ENCODE measurements around the gene PPP1R9B. TPM values are rescaled to one million over a fixed set of nuclear protein-coding genes. Genes with fewer than 3 reads are reported as not detected.

PPP1R9B gene
- total RNA-seq, 1 donor from 2014 or later = 35.2 TPM

GRCh38 chr17:50144845-50145531 is 5.5 kb downstream of the PPP1R9B start:
- Histone ChIP-seq H3K27me3 (ENCODE audit: control insufficient read depth, insufficient read depth, low read length) (no peaks in the 10 kb centered on the region), H3K36me3 (ENCODE audit: control insufficient read depth, insufficient read depth, low read length) (peaks cover 4% of the 10 kb centered on the region), H3K4me3 (ENCODE audit: low read depth, low read length) (no peak overlapping the region)
- DNase-seq (ENCODE audit: low read depth) = no peak
- no peak for TF ChIP-seq CTCF (IDR thresholded peaks at IDR 0.05; ENCODE audit: insufficient read depth, low read length, poor library complexity, severe bottlenecking)

GRCh38 chr17:50144355-50144754 is 6.1 kb downstream of the PPP1R9B start:
- Histone ChIP-seq H3K4me3 (ENCODE audit: low read depth, low read length) (no peak overlapping the region), H3K27me3 (ENCODE audit: control insufficient read depth, insufficient read depth, low read length) (no peaks in the 10 kb centered on the region), H3K36me3 (ENCODE audit: control insufficient read depth, insufficient read depth, low read length) (peaks cover 7% of the 10 kb centered on the region)
- no peak for DNase-seq (ENCODE audit: low read depth)
- TF ChIP-seq CTCF (IDR thresholded peaks at IDR 0.05; ENCODE audit: insufficient read depth, low read length, poor library complexity, severe bottlenecking) = no peak

GRCh38 chr17:50143461-50144176 is 6.9 kb downstream of the PPP1R9B start:
- Histone ChIP-seq H3K36me3 (ENCODE audit: control insufficient read depth, insufficient read depth, low read length) (peaks cover 12% of the 10 kb centered on the region), H3K4me3 (ENCODE audit: low read depth, low read length) (no peak overlapping the region), H3K27me3 (ENCODE audit: control insufficient read depth, insufficient read depth, low read length) (no peaks in the 10 kb centered on the region)
- no peak for DNase-seq (ENCODE audit: low read depth)
- TF ChIP-seq CTCF (IDR thresholded peaks at IDR 0.05; ENCODE audit: insufficient read depth, low read length, poor library complexity, severe bottlenecking) = no peak

GRCh38 chr17:50141745-50142110 is 8.7 kb downstream of the PPP1R9B start:
- peaks cover 14% of the 10 kb centered on the region for H3K36me3 ChIP-seq (ENCODE audit: control insufficient read depth, insufficient read depth, low read length)
- no peak for DNase-seq (ENCODE audit: low read depth)
- no peaks in the 10 kb centered on the region for H3K27me3 ChIP-seq (ENCODE audit: control insufficient read depth, insufficient read depth, low read length)
- no peak for TF ChIP-seq CTCF (IDR thresholded peaks at IDR 0.05; ENCODE audit: insufficient read depth, low read length, poor library complexity, severe bottlenecking)
- no peak overlapping the region for H3K4me3 ChIP-seq (ENCODE audit: low read depth, low read length)

- Histone ChIP-seq H3K4me3 (ENCODE audit: low read depth, low read length) (no peak overlapping the region), H3K36me3 (ENCODE audit: control insufficient read depth, insufficient read depth, low read length) (peaks cover 16% of the 10 kb centered on the region), H3K27me3 (ENCODE audit: control insufficient read depth, insufficient read depth, low read length) (no peaks in the 10 kb centered on the region)
- TF ChIP-seq CTCF (IDR thresholded peaks at IDR 0.05; ENCODE audit: insufficient read depth, low read length, poor library complexity, severe bottlenecking) = no peak
- no peak for DNase-seq (ENCODE audit: low read depth)
Observed at GRCh38 chr17:50141026-50141744, 9.3 kb downstream of the PPP1R9B start.

All from kidney epithelial cell (primary cell).